Amniotic epithelial cell (primary cell): ENCODE data around the gene ZFHX3.
"Not testable (repeated sequence)": the region's sequence is repeated elsewhere in the genome, so short reads cannot be mapped to it uniquely, and the experiment has no call there.

Experiments
- DNase-seq: peaks from one replicate; pipeline ENCODE4 v3.0.0-alpha.2; 2010; ENCODE audit warnings: low read depth

The ZFHX3 gene

GRCh38 chr16:73047536-73048291, at the start of gene ZFHX3:
Gene ZFHX3, minus strand, starts transcription at chr16:73048128. Its CDS starts 87,983 bp downstream, at chr16:72960145.
- no peak for DNase-seq

GRCh38 chr16:73096510-73096909, 48.6 kb upstream of the ZFHX3 start:
- no peak for DNase-seq

GRCh38 chr16:73095885-73096421, 48.0 kb upstream of the ZFHX3 start:
- no peak for DNase-seq

- DNase-seq, result peak; percentile 37
These were observed 47.4 kb upstream of the ZFHX3 start for GRCh38 chr16:73095142-73095820.

GRCh38 chr16:73094371-73094770, 46.4 kb upstream of the ZFHX3 start:
- DNase-seq, result no peak

- peak; percentile 77 for DNase-seq
These were observed 45.5 kb upstream of the ZFHX3 start for GRCh38 chr16:73093146-73094144.

GRCh38 chr16:73092236-73092781, 44.4 kb upstream of the ZFHX3 start:
- no peak for DNase-seq

GRCh38 chr16:73091174-73091573, 43.2 kb upstream of the ZFHX3 start:
- DNase-seq, result no peak

GRCh38 chr16:73089420-73089819, 41.5 kb upstream of the ZFHX3 start:
- no peak for DNase-seq

- DNase-seq, result no peak
These were observed 38.2 kb upstream of the ZFHX3 start for GRCh38 chr16:73086108-73086507.

GRCh38 chr16:73083271-73083670, 35.3 kb upstream of the ZFHX3 start:
- DNase-seq, result no peak

- DNase-seq, result peak; percentile 97
These were observed 34.7 kb upstream of the ZFHX3 start for GRCh38 chr16:73082634-73083051.

- DNase-seq, result no peak
These were observed 33.0 kb upstream of the ZFHX3 start for GRCh38 chr16:73080931-73081330.

GRCh38 chr16:73076324-73076810, 28.4 kb upstream of the ZFHX3 start:
- no peak for DNase-seq

- DNase-seq, result no peak
These were observed 26.5 kb upstream of the ZFHX3 start for GRCh38 chr16:73074382-73074781.

- DNase-seq, result not testable (repeated sequence)
These were observed 24.1 kb upstream of the ZFHX3 start for GRCh38 chr16:73072051-73072450.

- DNase-seq, result peak; percentile 72
These were observed 23.4 kb upstream of the ZFHX3 start for GRCh38 chr16:73071131-73071940.

GRCh38 chr16:73069581-73070262, 21.8 kb upstream of the ZFHX3 start:
- DNase-seq, result no peak

GRCh38 chr16:73068541-73069401, 20.8 kb upstream of the ZFHX3 start:
- DNase-seq, result peak; percentile 94
